Esophagus muscularis mucosa (tissue), 4 donors: Measurements from ENCODE around the gene PDHX.

Source experiments
- EP300 ChIP-seq: sonication (generic); formaldehyde crosslinking; IDR thresholded peaks from one replicate; pipeline ENCODE4 v1.6.1; 2017; ENCODE audit warnings: antibody characterized with exemption
- POLR2A ChIP-seq: fragments of 450-650 bp; IDR thresholded peaks from one replicate; pipeline ENCODE4 v1.6.1; 2017; ENCODE audit warnings: antibody characterized with exemption, moderate library complexity, mild to moderate bottlenecking, low read depth
- POLR2AphosphoS5 ChIP-seq, 2 donors: sonication (generic); formaldehyde crosslinking; IDR thresholded peaks; one replicate each; pipeline ENCODE4 v1.6.1; 2017; ENCODE audit warnings: antibody characterized with exemption in 2 of 2
- TF ChIP-seq, protein P1 (sequence below), 3 experiments: fragments of 200-600 bp in 2 of 3; fragments of 450-650 bp in 1 of 3; sonication (generic) in 2 of 3; IDR thresholded peaks; one replicate each; pipeline ENCODE4 v1.5.1; 2017 to 2019; ENCODE audit warnings: antibody characterized with exemption in 3 of 3, mild to moderate bottlenecking in 2 of 3, moderate library complexity in 1 of 3

DNA sequence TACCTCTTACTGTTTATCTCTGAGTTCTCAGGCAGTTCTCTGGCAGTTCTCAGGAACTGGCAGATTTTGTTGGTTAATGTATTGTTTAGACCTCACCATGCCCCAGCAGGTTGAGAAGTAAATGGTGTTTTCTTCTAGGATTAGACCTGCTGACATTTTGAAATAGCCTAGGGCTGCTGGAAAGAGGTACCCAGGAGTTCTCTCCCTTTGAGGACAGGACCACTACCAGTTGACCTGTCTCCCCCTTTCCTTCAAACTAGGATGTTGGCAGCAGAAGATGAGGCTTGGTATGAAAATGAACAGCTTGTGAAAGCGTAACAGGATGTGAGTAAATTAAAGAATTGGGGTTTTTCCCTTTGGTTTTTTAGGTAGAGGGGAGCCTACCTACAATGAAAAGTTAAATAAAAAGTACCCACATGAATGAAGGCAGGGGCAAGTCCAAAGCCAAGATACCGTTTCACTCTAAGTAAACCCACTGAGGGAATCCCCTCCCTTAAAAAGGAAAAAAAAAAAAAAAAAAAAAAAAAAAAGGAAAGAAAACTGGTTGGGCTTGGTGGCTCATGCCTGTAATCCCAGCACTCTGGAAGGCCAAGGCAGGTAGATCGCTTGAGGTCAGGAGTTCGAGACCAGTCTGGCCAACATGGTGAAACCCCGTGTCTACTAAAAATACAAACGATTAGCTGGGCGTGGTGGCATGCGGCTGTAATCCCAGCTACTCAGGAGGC lies 96.2 kb downstream of the PDHX start:
- TF ChIP-seq, protein P1, sequence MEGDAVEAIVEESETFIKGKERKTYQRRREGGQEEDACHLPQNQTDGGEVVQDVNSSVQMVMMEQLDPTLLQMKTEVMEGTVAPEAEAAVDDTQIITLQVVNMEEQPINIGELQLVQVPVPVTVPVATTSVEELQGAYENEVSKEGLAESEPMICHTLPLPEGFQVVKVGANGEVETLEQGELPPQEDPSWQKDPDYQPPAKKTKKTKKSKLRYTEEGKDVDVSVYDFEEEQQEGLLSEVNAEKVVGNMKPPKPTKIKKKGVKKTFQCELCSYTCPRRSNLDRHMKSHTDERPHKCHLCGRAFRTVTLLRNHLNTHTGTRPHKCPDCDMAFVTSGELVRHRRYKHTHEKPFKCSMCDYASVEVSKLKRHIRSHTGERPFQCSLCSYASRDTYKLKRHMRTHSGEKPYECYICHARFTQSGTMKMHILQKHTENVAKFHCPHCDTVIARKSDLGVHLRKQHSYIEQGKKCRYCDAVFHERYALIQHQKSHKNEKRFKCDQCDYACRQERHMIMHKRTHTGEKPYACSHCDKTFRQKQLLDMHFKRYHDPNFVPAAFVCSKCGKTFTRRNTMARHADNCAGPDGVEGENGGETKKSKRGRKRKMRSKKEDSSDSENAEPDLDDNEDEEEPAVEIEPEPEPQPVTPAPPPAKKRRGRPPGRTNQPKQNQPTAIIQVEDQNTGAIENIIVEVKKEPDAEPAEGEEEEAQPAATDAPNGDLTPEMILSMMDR (IDR thresholded peaks at IDR 0.05), result no peak
- TF ChIP-seq EP300 (no peak), POLR2AphosphoS5 (IDR thresholded peaks at IDR 0.05) (no peak), POLR2A (no peak)
